Lung microvascular endothelial cell (primary cell): Measurements from ENCODE around the gene KCND1. TPM values are rescaled to one million over a fixed set of nuclear protein-coding genes. Genes with fewer than 3 reads are reported as not detected.
"Not testable (repeated sequence)": the region's sequence is repeated elsewhere in the genome, so short reads cannot be mapped to it uniquely, and the experiment has no call there.

Experiments used
- DNase-seq, 2 donors: peaks; one replicate each; pipeline versions ENCODE4 v3.0.0 to v3.0.0-alpha.2; 2010; ENCODE audit warnings: low read depth in 2 of 2
- total RNA-seq: library from RNA; depleted of rRNA; stranded (reverse); fragments of >200 nt; gene quantifications from 2 replicates; pipeline ENCODE4 v1.2.1, GENCODE V29; 2014

The KCND1 gene
- 0.20 and 0.22 TPM in 2 replicates for total RNA-seq

DNA sequence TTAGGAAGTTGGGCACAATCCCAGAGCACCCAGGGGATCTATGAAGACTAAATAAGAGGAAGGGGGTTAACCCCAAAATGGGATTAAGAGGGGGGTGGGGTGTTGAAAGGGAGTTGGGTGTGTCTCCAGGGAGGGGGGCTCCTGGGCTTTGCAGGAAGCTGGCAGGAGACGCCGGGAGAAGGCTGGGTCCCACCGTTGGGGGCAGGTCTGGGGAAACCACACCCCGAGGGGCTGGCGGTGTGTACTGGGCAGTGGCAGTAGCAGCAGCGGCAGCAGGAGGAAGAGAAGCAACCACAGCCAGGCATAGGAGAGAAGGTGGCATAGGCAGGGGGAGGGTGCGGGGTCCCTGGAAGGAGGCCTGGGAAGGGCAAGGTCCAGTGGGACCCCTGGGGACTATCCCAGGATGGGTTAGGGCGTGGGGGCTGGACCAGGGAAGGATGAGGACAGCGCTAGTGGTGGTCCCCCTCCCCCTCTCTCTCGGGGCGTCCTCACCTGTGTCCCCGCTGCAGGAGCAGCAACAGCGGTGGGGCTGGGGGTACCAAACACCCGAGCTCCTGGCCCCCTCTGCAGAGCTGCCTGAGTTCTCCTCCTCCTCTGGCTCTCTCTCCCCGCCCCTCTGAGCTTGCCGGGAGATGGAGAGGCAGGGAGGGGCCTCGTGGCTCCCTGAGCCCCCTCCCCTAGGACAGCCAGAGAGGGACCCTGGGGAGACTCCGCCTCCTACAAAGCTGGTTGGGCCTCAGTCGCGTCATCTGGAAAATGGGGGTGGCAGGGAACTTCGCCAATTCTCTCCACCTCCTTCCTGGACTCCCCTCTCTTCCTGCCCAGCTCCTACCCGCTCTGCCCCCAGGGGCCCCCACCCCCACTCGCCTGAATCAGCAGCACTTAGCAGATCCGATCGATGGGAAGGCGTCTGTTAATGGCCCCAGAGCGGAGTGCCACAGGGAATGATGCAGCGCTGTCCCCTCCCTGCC is at the start of gene KCND1:
Gene KCND1, minus strand, starts transcription at position 596 of the 971 bp plus-strand sequence. CDS start 1,573 bp downstream, outside the sequence.
- DNase-seq: peak; percentile 14 to 17

DNA sequence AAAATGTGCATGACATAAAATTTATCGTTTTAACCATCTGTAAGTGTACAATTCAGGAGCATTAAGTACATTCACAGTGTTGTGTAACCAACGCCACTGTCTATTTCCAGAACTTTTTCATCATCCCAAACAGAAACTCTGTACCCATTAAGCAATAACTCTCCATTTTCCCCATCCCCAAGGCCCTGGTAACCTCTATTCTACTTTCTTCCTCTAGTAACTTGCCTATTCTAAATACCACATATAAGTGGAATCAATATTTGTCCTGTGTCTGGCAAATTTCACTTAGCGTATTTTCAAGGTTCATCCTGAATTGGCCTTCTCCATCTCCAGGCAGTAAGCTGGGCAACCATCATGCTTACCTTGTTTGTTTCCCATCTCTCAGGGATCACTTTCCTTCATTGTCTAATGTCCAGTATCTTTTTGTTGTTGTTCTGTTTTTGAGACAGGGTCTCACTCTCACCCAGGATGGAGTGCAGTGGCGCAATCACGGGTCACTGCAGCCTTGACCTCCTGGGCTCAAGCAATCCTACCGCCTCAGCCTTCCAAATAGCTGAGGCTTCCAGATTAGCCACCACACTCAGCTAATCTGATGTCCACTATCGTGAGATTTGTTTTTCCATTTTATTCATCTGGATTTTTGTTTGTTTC is 48.1 kb upstream of the KCND1 start:
- no peak for DNase-seq

DNA sequence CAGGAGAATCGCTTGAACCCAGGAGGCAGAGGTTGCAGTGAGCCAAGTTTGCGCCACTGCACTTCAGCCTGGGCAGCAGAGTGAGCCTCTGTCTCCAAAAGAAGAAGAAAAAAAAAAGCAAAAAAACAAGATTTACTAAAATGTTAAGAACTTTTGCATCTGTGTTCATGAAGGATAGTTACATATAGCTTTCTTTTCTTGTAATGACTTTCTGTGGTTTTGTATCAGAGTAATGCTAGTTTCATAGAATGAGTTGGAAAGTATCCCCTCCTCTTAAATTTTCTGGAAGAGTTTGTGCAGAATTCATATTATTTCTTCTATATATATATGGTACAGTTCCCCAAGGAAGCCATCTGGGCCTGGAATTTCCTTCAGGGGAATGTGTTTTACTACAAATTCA is 47.4 kb upstream of the KCND1 start:
- DNase-seq: no peak

DNA sequence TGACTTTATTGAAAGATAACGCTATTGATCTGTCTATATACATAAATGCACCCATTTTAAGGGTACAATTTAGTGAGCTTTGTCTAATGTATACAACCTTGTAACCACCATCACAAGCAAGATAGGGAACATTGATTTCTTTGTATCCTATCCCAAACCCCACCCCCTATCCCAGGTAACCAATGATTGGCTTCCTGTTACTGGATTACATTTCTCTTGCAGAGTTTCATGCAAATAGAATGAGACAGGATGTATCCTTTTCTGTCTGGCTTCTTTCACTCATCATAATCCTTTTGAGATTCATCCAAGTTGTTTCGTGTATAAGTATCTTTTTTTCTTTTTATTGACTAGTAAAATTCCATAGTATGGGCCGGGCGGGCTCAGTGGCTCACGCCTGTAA is 32.1 kb upstream of the KCND1 start:
- no peak for DNase-seq

DNA sequence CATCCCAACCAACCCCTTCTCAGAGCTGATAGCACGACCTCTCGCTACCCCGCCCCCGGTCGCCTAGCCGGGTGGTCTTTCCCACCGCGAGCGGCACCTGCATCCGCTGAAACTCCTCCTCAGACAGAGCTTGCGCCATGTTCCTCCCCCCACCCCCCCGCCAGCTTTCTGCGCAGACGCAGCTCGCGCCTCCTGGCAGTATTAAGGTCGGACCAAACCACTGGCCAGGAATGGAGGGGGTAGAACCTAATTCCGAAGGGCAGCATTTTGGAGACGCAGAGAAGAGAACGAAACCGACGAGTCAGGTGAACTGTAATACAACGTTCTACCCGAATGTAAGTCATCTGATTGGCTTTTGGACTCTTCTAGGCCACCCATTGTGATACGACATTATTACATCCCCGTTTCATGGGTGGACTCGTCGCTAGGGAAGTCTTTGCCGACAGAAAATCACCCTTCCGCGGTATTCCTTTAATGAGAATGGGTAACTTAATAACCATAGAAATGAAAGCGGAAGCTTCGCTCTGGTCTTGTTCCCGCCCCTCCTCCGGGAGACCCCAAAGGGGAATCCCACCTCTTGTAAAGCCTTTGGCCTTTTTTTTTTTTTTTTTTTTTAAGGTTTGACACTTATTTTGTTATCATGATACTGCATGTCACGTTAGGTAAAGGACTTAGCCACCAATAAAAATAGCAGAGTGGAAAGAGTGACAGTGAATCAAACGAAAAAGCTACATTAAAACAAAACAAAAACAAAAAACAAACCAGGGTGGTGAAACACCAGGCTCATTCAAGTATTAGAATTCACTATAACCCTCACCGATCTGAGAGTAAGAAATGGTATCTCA is 30.7 kb upstream of the KCND1 start, which contains the start of gene GRIPAP1:
Gene GRIPAP1, minus strand, starts transcription at position 174 of the 845 bp plus-strand sequence. Its CDS starts 35 bp downstream, at position 139.
- peak; percentile 90 to 94 for DNase-seq

DNA sequence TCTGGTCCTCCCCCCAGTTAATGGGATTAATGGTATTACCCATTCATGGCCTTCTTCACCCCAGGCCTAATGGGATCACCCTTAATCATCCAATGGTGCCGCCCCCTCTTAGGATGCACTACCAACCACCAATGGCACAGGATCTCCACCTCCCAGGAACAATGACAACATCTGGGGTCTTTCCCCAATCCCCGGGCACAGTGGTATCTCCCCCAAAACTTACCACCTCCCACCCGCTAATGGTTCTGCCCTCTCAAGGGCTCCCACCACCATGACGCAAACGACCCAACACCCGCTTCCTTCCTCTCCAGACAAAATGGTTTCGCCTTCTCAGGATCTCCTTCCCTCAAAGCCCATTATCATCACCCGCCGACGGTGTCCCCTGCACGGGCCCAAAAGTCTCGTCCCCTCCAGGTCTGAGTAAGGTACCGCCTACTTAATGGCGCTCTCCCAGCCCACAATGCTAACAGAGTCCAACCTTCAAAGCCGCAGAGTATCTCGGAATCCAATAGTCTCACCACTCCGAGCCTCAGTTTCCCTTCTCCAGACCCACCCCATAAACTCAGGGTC is 30.0 kb upstream of the KCND1 start:
- peak in 1 of 2 donors; percentile 65 for DNase-seq

DNA sequence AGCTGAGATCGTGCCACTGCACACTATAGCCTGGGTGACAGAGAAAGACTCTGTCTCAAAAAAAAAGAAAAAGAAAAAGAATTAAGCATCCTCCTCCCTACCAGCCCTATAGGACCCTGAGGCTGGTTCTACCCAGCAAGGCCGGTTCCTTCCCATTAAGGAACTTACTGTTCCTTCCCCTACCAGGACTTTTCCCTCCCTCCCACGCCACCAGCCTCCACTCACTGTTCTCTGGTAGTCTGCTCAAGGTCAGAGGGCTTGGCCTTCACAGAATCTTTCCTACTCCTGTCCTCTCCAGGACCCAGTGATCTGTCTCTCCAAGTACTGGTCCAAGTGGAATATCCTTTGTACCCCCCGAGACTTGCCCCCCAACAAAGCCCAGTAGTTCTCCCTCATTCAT is 29.0 kb upstream of the KCND1 start:
- no peak for DNase-seq

DNA sequence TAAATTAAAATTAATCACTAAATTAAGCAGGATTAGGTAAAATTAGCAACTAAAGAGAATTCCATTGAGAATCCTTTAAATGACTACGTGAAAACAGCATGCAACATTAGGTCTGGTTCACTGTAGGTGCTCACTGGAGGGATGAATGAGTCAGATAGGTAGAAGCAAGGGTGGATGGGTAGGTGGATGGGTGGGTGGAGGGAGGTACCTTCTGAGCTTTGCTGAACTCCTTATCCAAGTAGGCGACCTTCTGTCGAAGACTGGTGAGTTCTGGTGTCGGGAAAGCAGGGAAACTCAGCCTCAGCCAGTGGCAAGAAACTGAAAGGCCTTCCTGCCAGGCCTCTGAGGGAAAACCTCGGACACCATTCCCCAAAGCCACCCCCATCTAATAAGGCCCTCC is 27.4 kb upstream of the KCND1 start:
- DNase-seq: no peak

DNA sequence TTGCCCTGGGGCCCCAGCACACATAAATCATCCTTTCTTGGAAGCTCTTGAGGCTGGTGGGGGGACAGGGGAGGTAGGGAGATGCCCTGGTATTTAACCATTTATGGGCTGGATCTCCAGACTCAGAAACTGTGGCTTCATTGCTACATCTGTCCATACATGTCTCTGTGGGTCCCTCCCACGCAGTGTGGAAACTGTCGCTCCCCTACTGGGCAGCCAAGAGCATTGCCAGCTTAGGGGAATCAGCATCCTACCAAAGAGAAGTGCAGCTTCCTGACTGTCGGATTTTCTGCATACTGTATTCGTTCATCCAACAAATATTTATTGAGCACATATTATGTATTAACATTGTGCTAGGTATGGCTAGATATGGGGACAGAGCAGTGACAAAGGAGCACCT is 26.7 kb upstream of the KCND1 start:
- DNase-seq: no peak

DNA sequence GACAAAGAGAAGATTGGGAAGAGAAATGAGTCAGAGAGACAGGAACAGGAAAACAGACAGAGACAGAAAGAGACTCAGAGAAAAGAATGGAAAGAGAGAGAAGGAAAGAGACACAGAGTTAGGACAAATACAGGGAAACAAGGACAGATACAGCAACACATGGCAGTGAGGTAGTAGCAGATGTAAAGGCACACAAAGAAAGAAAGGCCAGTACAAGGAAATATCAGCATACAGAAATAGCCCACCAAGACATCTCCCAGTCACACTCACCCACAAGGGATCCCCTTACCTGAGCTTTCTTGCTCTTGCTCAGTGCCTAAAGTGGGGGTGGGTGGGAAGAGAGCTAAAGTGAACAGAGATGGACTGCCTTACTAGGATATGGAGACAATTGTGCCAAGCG is 26.2 kb upstream of the KCND1 start:
- no peak for DNase-seq

DNA sequence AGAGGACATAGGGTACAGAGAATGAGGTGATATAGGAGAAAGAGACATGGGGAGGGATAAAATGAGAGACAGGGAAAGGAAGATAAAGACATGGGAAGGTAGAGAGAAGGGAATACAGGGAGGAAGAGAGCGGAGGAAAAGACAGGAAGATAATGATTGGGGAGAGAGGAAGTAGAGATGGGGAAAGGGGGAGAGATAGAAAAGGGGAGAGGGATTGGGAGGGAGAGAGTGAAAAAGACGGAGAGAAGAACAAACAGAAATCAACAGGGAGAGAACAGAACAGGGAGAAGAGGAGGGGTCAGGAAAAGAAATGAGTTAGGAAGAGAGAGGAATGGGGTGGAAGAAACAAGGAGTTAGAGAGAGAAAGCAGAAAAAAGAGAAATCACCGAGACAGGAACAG is 25.8 kb upstream of the KCND1 start:
- DNase-seq: no peak

DNA sequence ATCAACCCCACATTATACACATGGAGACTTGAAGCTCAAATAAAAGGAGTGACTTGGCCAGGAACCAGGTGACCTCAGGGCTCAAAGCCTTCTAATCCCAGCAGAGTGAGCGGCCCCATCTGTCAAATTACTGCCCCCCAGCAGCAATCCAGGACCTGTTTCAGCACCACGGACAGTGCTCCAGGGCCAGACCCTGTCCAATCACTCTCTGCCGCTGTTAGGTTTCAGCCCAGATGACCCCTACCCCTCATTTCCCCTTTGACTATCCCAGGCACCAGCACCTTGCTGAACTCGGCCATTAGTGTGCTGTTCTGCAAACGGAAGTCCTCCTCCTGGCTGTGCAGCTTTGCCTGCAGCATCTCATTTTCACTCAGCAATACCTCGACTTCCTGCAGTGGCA is 25.3 kb upstream of the KCND1 start:
- peak in 1 of 2 donors; percentile 9 for DNase-seq

DNA sequence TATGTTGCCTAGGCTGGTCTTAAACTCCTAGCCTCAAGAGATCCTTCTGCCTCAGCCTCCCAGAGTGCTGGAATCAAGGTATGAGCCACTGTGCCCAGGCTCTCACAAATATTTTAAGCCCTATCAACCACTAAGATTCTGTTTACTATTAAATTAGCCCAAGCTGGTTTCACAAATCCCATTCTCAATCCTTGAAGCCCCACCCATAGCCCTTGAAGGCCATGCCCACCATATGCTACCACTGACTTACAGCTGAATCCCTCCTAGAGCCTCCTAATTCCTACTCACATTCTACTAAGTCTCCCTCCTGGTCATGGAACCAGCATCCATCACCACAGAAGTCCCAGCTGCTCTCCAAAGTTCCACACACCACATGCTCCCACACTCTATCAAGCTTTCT is 20.7 kb upstream of the KCND1 start:
- DNase-seq: no peak

DNA sequence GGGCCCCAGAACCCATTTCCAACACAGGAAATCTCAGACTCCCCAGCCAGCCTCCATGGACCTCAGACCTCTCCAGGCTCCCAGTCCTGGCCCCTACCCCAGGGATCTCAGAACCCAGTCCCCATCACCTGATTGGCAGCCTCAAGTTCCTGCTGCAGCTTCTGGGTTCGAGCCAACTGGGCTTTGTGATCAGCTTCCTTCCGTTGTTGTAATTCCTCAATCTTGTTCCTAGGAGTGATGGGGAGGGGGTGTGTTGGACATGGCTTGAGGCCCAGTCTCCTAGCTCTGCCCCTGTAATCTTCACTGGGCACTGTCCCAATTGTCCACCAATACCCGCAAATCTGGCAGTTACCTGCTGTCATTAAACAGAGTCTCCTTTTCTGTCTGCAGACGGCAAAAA is 17.8 kb upstream of the KCND1 start:
- DNase-seq: peak; percentile 19 to 77

DNA sequence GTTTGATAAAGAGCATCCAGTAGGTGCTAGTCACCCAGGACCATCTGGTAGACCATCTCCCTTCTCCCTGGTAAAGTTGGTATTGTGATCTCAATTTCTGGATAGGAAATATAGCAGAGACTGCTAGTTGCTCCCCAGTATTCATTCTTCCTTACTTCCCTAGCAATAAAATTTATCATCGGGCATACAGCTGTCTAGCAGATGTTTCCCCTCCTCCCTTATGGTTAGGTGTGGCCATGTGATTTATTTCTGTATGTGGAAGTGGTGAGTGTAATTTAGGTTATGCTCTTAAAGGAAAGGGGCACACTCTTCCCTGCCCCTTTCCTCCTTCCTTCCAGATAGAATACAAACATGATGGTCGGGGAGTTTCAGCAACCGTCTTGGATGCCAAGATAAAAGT is 12.3 kb upstream of the KCND1 start:
- DNase-seq: no peak

DNA sequence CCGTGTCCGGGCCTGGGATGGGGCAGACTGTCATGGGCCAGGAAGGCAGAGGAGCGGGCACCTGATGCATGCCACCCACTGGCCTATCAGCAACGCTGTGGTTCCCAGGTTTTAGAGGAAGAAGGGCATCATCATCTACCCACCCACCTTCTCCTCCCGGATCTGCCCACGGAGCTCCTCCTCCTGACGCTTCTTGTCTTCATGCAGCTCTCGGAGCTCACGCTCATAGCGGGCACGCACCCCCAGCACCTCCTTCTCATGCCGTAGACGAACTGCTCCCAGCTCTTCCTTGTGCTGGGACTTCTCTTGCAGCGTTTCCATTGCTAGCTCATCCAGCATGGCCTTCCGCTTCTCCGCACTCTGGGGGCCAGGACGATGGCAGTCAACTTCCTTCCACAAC is 11.4 kb upstream of the KCND1 start:
- DNase-seq: no peak

DNA sequence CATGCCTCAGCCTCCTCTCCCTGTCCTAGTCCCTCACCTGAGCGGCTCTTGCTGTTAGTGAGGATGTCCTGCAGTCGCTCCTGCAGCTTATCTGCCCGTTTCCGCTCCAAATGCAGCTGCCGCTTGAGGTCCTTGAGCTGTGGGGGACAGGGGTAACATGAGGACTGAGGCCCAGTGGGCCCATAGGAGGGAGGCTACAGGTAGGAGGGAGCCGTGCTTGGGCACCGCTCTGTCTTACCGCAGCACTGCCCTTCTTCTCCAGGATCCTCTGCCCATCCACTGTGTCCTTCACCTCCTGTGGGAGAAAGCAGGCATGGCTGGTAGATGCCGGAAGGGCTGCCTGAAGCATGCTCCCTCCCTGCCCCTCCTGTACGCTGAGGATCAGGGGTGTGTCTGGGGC is 9.5 kb upstream of the KCND1 start:
- no peak for DNase-seq

DNA sequence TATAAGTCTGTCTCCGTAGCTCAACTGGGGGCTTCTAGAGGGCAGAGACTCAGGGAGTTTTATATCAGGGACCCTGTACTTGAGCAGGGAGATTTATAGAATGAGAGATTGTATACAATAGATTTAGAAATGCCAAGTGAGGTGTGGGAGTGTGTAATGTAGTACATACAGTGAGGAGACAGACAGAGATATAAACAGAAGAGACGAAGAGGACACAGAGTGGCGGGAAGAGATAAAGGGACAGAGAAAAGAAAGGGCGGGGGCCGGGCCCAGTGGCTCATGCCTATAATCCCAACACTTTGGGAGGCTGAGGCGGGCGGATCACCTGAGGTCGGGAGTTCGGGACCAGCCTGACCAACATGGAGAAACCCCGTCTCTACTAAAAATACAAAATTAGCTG is 8.7 kb upstream of the KCND1 start:
- not testable (repeated sequence) for DNase-seq

DNA sequence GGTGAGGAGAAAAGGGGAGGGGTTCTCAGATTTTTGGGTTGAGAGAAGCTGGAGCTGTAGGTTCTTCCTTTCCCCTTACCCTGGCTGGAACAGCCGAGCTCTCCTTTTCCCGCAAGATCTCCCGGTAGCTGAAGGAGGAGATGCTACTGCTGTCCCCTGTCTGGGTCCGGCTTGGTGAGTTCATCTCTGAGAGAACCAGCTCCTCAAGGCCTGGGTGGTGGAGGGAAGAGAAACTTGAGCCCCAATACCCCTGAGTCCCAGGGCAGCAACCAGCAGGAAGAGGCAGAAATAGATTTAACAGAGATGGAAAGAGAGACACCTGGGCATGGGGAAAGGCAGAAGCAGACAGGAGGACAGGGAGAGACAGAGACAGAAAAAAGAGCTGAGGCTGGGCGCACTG is 6.6 kb upstream of the KCND1 start:
- DNase-seq: no peak

DNA sequence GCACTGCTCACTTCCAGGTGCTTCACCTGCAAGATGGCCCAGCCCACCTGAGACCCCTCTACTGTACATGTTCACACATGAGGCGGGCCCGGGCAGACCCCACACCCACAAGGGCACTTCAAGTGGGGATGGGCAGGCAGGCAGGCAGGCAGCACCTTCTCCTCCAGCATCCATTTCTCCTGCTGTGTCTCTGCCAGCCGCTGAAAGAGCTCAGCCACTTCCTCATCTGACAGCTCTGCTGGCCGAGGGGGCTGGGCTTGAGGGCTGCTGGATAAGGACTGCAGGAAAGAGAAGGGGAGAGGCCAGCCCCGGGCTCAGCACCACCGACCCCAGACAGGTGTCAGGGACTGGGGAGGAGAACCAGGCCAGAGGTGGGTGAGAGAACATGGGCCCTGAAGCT is 4.4 kb upstream of the KCND1 start:
- no peak for DNase-seq

DNA sequence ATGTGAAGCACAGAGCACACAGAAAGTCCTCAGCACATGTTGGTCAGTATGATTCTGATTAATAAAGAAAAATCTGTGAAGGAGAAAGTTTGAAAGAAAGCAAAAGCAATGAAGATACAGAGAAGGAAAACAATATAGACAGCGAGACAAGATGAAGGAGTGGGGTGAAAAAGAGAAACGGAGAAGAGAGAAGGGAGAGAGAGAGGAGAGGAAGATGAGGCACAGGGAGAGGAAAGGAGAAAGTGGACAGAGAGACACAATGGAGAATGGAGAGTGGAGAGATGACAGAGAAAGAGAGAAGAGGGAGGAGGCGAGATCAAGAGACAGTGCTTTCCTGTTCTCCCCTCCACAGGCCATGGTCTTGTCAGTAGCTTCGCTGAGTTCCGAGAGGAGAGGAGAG is 3.9 kb upstream of the KCND1 start:
- DNase-seq: no peak
